Activated CD4-positive, alpha-beta T cell treated with anti-CD3 and anti-CD28 coated beads, Interleukin-2, amount 10 ng/mL, durations not matched to agents 24 days and 14 days (primary cell): ENCODE data around the gene ASPSCR1. TPM values are rescaled to one million over a fixed set of nuclear protein-coding genes. Genes with fewer than 3 reads are reported as not detected.
"Not testable (repeated sequence)": the region's sequence is repeated elsewhere in the genome, so short reads cannot be mapped to it uniquely, and the experiment has no call there.

Experiments used
- DNase-seq: peaks from one replicate; pipeline ENCODE4 v3.0.0; 2022
- H3K27ac Mint-ChIP-seq: one replicate; pipeline ENCODE4 v1.8.0; 2022; ENCODE audit warnings: mild to moderate bottlenecking, mixed read lengths
- H3K27me3 Mint-ChIP-seq: one replicate; pipeline ENCODE4 v1.8.0; 2022; ENCODE audit warnings: mixed read lengths
- H3K36me3 Mint-ChIP-seq: one replicate; pipeline ENCODE4 v1.8.0; 2022; ENCODE audit warnings: low read depth, mild to moderate bottlenecking, mixed read lengths
- H3K4me1 Mint-ChIP-seq: one replicate; pipeline ENCODE4 v1.8.0; 2021; ENCODE audit warnings: mixed read lengths
- H3K4me3 Mint-ChIP-seq: one replicate; pipeline ENCODE4 v1.8.0; 2022; ENCODE audit warnings: mild to moderate bottlenecking, moderate library complexity, mixed read lengths
- H3K9me3 Mint-ChIP-seq: one replicate; pipeline ENCODE4 v1.8.0; 2021; ENCODE audit warnings: mixed read lengths
- intact Hi-C: fragments of 100-400 bp; cut with micrococcal nuclease; formaldehyde crosslinking; loops from one replicate; pipeline ENCODE4 v1.15.1; 2023
- total RNA-seq: library from RNA; stranded (reverse); gene quantifications from 2 replicates; pipeline ENCODE4 v1.2.3, GENCODE V29; 2022

Gene ASPSCR1
- total RNA-seq, 1 donor from 2014 or later = 35.1 TPM

- Mint-ChIP-seq H3K36me3 (peaks cover 8% of the 10 kb centered on the region), H3K4me3 (peak overlapping the region; percentile 83), H3K9me3 (no peaks in the 10 kb centered on the region), H3K4me1 (peaks cover 19% of the 10 kb centered on the region), H3K27ac (peak overlapping the region; percentile 56), H3K27me3 (peaks cover 2% of the 10 kb centered on the region)
- intact Hi-C loops = loop anchor here (1.0 to 2.0 kb wide), 4 partner anchors 13 to 62 kb away; partner anchors contain the start of genes ASPSCR1, FASN, GPS1 and LRRC45
- no peak for DNase-seq
Observed at GRCh38 chr17:82036634-82037091, 59.2 kb downstream of the ASPSCR1 start.

GRCh38 chr17:82037092-82037888 lies 59.9 kb downstream of the ASPSCR1 start, which contains the start of gene DCXR:
Gene DCXR (minus strand): TSS chr17:82037697. CDS start chr17:82037682, 15 bp downstream.
- Mint-ChIP-seq H3K27me3 (peaks cover 2% of the 10 kb centered on the region), H3K9me3 (no peaks in the 10 kb centered on the region), H3K4me3 (peak within 1 kb of the TSS; percentile 83), H3K4me1 (peaks cover 19% of the 10 kb centered on the region), H3K36me3 (peaks cover 8% of the 10 kb centered on the region), H3K27ac (peak within 1 kb of the TSS; percentile 96)
- peak; percentile 99 for DNase-seq
- intact Hi-C loops = loop anchor here (1.0 to 2.0 kb wide), 4 partner anchors 14 to 61 kb away; partner anchors contain the start of genes ASPSCR1, FASN, GPS1 and LRRC45

- no peaks in the 10 kb centered on the region for H3K9me3 Mint-ChIP-seq
- intact Hi-C loops = loop anchor here (1.0 to 2.0 kb wide), 4 partner anchors 13 to 61 kb away; partner anchors contain the start of genes ASPSCR1, FASN, GPS1 and LRRC45
Observed at GRCh38 chr17:82037889-82038195, 60.4 kb downstream of the ASPSCR1 start.

GRCh38 chr17:82038796-82039409 lies 61.5 kb downstream of the ASPSCR1 start:
- H3K27ac Mint-ChIP-seq, H3K27me3 Mint-ChIP-seq, H3K36me3 Mint-ChIP-seq, DNase-seq, H3K9me3 Mint-ChIP-seq, intact Hi-C loops: not testable (repeated sequence)
- Mint-ChIP-seq H3K4me1 (peaks cover 17% of the 10 kb centered on the region), H3K4me3 (peak overlapping the region; percentile 34)

More at GRCh38 chr17:82037889-82038195, 60.4 kb downstream of the ASPSCR1 start:
- Mint-ChIP-seq H3K27ac (peak overlapping the region; percentile 96), H3K4me1 (peaks cover 18% of the 10 kb centered on the region), H3K27me3 (peaks cover 2% of the 10 kb centered on the region), H3K4me3 (peak overlapping the region; percentile 83), H3K36me3 (peaks cover 8% of the 10 kb centered on the region)
- no peak for DNase-seq

- H3K27ac Mint-ChIP-seq = no peak overlapping the region
- intact Hi-C loops = no loop called here
- DNase-seq = no peak
- no peaks in the 10 kb centered on the region for H3K9me3 Mint-ChIP-seq
- peaks cover 2% of the 10 kb centered on the region for H3K27me3 Mint-ChIP-seq
- peaks cover 8% of the 10 kb centered on the region for H3K36me3 Mint-ChIP-seq
- H3K4me1 Mint-ChIP-seq = peaks cover 17% of the 10 kb centered on the region
- no peak overlapping the region for H3K4me3 Mint-ChIP-seq
Observed at GRCh38 chr17:82039695-82040299, 62.4 kb downstream of the ASPSCR1 start.

- no peak for DNase-seq
- Mint-ChIP-seq H3K36me3 (no peaks in the 10 kb centered on the region), H3K27me3 (peaks cover 2% of the 10 kb centered on the region), H3K4me3 (no peak overlapping the region), H3K27ac (no peak overlapping the region), H3K4me1 (peaks cover 12% of the 10 kb centered on the region), H3K9me3 (no peaks in the 10 kb centered on the region)
- intact Hi-C loops = no loop called here
Observed at GRCh38 chr17:82041144-82041814, 63.9 kb downstream of the ASPSCR1 start.

- intact Hi-C loops = no loop called here
- Mint-ChIP-seq H3K36me3 (peaks cover 4% of the 10 kb centered on the region), H3K27ac (no peak overlapping the region), H3K27me3 (peaks cover 2% of the 10 kb centered on the region), H3K4me1 (peaks cover 16% of the 10 kb centered on the region), H3K9me3 (no peaks in the 10 kb centered on the region), H3K4me3 (no peak overlapping the region)
- no peak for DNase-seq
Observed at GRCh38 chr17:82042649-82043048, 65.2 kb downstream of the ASPSCR1 start.

- H3K4me3 Mint-ChIP-seq = no peak overlapping the region
- DNase-seq = no peak
- peaks cover 2% of the 10 kb centered on the region for H3K27me3 Mint-ChIP-seq
- intact Hi-C loops = no loop called here
- peaks cover 11% of the 10 kb centered on the region for H3K4me1 Mint-ChIP-seq
- H3K9me3 Mint-ChIP-seq = no peaks in the 10 kb centered on the region
- peaks cover 6% of the 10 kb centered on the region for H3K36me3 Mint-ChIP-seq
- H3K27ac Mint-ChIP-seq = no peak overlapping the region
Observed at GRCh38 chr17:82043507-82043906, 66.1 kb downstream of the ASPSCR1 start.

GRCh38 chr17:82045936-82046484 lies 68.6 kb downstream of the ASPSCR1 start:
- Mint-ChIP-seq H3K36me3 (peaks cover 6% of the 10 kb centered on the region), H3K4me1 (peaks cover 14% of the 10 kb centered on the region), H3K27me3 (no peaks in the 10 kb centered on the region), H3K9me3 (no peaks in the 10 kb centered on the region), H3K27ac (no peak overlapping the region), H3K4me3 (no peak overlapping the region)
- intact Hi-C loops = no loop called here
- no peak for DNase-seq

- Mint-ChIP-seq H3K27me3 (no peaks in the 10 kb centered on the region), H3K27ac (no peak overlapping the region), H3K36me3 (peaks cover 6% of the 10 kb centered on the region)
Observed at GRCh38 chr17:82046903-82047302, 69.5 kb downstream of the ASPSCR1 start.

GRCh38 chr17:82047379-82047778 lies 70.0 kb downstream of the ASPSCR1 start:
- peaks cover 14% of the 10 kb centered on the region for H3K4me1 Mint-ChIP-seq
- peaks cover 6% of the 10 kb centered on the region for H3K36me3 Mint-ChIP-seq
- DNase-seq = no peak
- H3K27ac Mint-ChIP-seq = no peak overlapping the region
- H3K27me3 Mint-ChIP-seq = no peaks in the 10 kb centered on the region
- H3K4me3 Mint-ChIP-seq = no peak overlapping the region
- intact Hi-C loops = no loop called here
- no peaks in the 10 kb centered on the region for H3K9me3 Mint-ChIP-seq

More at GRCh38 chr17:82046903-82047302, 69.5 kb downstream of the ASPSCR1 start:
- H3K4me3 Mint-ChIP-seq = no peak overlapping the region
- peaks cover 14% of the 10 kb centered on the region for H3K4me1 Mint-ChIP-seq
- intact Hi-C loops = no loop called here
- H3K9me3 Mint-ChIP-seq = no peaks in the 10 kb centered on the region
- no peak for DNase-seq

GRCh38 chr17:82047914-82048570 lies 70.6 kb downstream of the ASPSCR1 start:
- intact Hi-C loops = no loop called here
- H3K27me3 Mint-ChIP-seq = no peaks in the 10 kb centered on the region
- DNase-seq = no peak
- no peaks in the 10 kb centered on the region for H3K9me3 Mint-ChIP-seq
- no peak overlapping the region for H3K4me3 Mint-ChIP-seq
- no peak overlapping the region for H3K27ac Mint-ChIP-seq
- peaks cover 16% of the 10 kb centered on the region for H3K4me1 Mint-ChIP-seq
- H3K36me3 Mint-ChIP-seq = peaks cover 6% of the 10 kb centered on the region

GRCh38 chr17:82048571-82048971 lies 71.1 kb downstream of the ASPSCR1 start:
- no peaks in the 10 kb centered on the region for H3K27me3 Mint-ChIP-seq
- no peak overlapping the region for H3K4me3 Mint-ChIP-seq
- no peaks in the 10 kb centered on the region for H3K9me3 Mint-ChIP-seq
- no peak for DNase-seq
- peaks cover 6% of the 10 kb centered on the region for H3K36me3 Mint-ChIP-seq
- intact Hi-C loops = no loop called here
- H3K27ac Mint-ChIP-seq = no peak overlapping the region
- H3K4me1 Mint-ChIP-seq = peaks cover 16% of the 10 kb centered on the region
